Endodermal cell (in vitro differentiated cells): ENCODE measurements around the gene CCDC30. TPM values are rescaled to one million over a fixed set of nuclear protein-coding genes. Genes with fewer than 3 reads are reported as not detected.

ENCODE experiments used
- DNase-seq: peaks from one replicate; pipeline ENCODE4 v3.0.0-alpha.2; 2017
- H3K27ac ChIP-seq: 2 replicates; pipeline ENCODE4 v1.5.1; 2013; ENCODE audit warnings: mild to moderate bottlenecking, low read depth, low read length, moderate library complexity
- H3K27me3 ChIP-seq: 2 replicates; pipeline ENCODE4 v1.6.1; 2013; ENCODE audit warnings: mild to moderate bottlenecking, low read length, moderate library complexity; ENCODE audit not compliant: insufficient read depth, control insufficient read depth, poor library complexity, severe bottlenecking
- H3K36me3 ChIP-seq: 2 replicates; pipeline ENCODE4 v1.7.0; 2013; ENCODE audit warnings: mild to moderate bottlenecking, low read length, moderate library complexity; ENCODE audit not compliant: control insufficient read depth, insufficient read depth
- H3K4me1 ChIP-seq: one replicate; pipeline ENCODE4 v1.7.0; 2013; ENCODE audit warnings: low read length; ENCODE audit not compliant: control insufficient read depth, insufficient read depth
- H3K4me3 ChIP-seq: 2 replicates; pipeline ENCODE4 v1.5.1; 2013; ENCODE audit warnings: mild to moderate bottlenecking, low read length, moderate library complexity
- H3K9ac ChIP-seq: 2 replicates; pipeline ENCODE4 v1.6.1; 2013; ENCODE audit warnings: mild to moderate bottlenecking, low read length, moderate library complexity; ENCODE audit not compliant: poor library complexity, severe bottlenecking; ENCODE audit errors: extremely low read depth
- H3K9me3 ChIP-seq: 2 replicates; pipeline ENCODE4 v1.6.1; 2013; ENCODE audit warnings: mild to moderate bottlenecking, low read length, moderate library complexity; ENCODE audit not compliant: control insufficient read depth
- H3K27ac Mint-ChIP-seq: 2 replicates; pipeline ENCODE4 v1.8.0; 2020; ENCODE audit warnings: mixed read lengths
- H3K27me3 Mint-ChIP-seq: 2 replicates; pipeline ENCODE4 v1.8.0; 2021; ENCODE audit warnings: mild to moderate bottlenecking, mixed read lengths; ENCODE audit not compliant: insufficient read depth
- H3K36me3 Mint-ChIP-seq: 2 replicates; pipeline ENCODE4 v1.8.0; 2020; ENCODE audit warnings: low read depth, mixed read lengths
- H3K4me1 Mint-ChIP-seq: 2 replicates; pipeline ENCODE4 v1.8.0; 2020; ENCODE audit warnings: mixed read lengths
- H3K4me3 Mint-ChIP-seq: 2 replicates; pipeline ENCODE4 v1.8.0; 2020; ENCODE audit warnings: mild to moderate bottlenecking, moderate library complexity, mixed read lengths
- H3K9me3 Mint-ChIP-seq: 2 replicates; pipeline ENCODE4 v1.8.0; 2020; ENCODE audit warnings: mild to moderate bottlenecking, mixed read lengths
- WGBS, 2 experiments: methylation state at CpG; one replicate each; pipeline versions ENCODE4 v1.1.5 to v1.1.7; 2013; ENCODE audit warnings: missing lambda C conversion rate in 2 of 2, mixed read lengths in 1 of 2; ENCODE audit not compliant: insufficient coverage in 1 of 2, insufficient read length in 1 of 2; 5-methylcytosine and 5-hydroxymethylcytosine counted together
- total RNA-seq, 2 donors: library from RNA; stranded (reverse); fragmentation: NEBNext Ultra II Directional in 1 of 2; extraction: Animal tissue kit (Norgen Biotek cat#: 25700) in 1 of 2; gene quantifications; 2 replicates in 1 of 2; 3 replicates in 1 of 2; pipeline ENCODE4 v1.2.1, GENCODE V29; 2021
- TF ChIP-seq, protein P1 (sequence below): fragments of 200-600 bp; sonication (generic); conservative IDR thresholded peaks from 2 replicates; pipeline ENCODE4 v1.5.0; 2021; ENCODE audit warnings: antibody characterized with exemption, mild to moderate bottlenecking

CCDC30 gene
- total RNA-seq, 2 donors from 2014 or later = 4.8 to 6.4 TPM

DNA sequence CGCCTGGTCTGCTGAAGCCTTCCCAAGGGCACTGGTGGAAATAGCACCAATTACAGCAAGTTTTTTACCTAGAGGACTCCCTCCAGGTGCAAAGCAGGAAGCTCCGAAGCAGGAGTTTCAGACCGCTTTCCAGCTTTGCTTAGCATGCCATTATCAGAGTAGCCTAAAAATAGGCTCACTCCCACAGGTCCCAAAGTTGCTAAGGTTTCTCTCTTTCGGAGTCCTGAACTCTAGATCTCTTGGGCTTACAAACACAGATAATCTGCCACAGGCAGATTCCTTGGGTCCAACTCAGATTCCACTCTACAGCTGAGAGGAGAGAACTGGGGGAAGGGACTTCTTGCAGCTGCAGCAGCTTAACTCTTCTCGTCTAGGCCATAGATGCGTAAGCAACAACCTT lies 29.7 kb upstream of the CCDC30 start:
- Mint-ChIP-seq H3K36me3 (no peaks in the 10 kb centered on the region), H3K4me3 (no peak overlapping the region), H3K27ac (no peak overlapping the region), H3K4me1 (peaks cover 12% of the 10 kb centered on the region), H3K27me3 (no peaks in the 10 kb centered on the region), H3K9me3 (no peaks in the 10 kb centered on the region)
- no peaks in the 10 kb centered on the region for H3K36me3 ChIP-seq
- H3K9me3 ChIP-seq = no peaks in the 10 kb centered on the region
- H3K4me1 ChIP-seq = peaks cover 4% of the 10 kb centered on the region
- TF ChIP-seq, protein P1, sequence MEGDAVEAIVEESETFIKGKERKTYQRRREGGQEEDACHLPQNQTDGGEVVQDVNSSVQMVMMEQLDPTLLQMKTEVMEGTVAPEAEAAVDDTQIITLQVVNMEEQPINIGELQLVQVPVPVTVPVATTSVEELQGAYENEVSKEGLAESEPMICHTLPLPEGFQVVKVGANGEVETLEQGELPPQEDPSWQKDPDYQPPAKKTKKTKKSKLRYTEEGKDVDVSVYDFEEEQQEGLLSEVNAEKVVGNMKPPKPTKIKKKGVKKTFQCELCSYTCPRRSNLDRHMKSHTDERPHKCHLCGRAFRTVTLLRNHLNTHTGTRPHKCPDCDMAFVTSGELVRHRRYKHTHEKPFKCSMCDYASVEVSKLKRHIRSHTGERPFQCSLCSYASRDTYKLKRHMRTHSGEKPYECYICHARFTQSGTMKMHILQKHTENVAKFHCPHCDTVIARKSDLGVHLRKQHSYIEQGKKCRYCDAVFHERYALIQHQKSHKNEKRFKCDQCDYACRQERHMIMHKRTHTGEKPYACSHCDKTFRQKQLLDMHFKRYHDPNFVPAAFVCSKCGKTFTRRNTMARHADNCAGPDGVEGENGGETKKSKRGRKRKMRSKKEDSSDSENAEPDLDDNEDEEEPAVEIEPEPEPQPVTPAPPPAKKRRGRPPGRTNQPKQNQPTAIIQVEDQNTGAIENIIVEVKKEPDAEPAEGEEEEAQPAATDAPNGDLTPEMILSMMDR = no peak
- no peak overlapping the region for H3K27ac ChIP-seq
- no peak overlapping the region for H3K4me3 ChIP-seq
- no peak for DNase-seq
- no peaks in the 10 kb centered on the region for H3K27me3 ChIP-seq
- 89 to 93% methylated on average over 5 to 6 of the region's 6 CpGs for WGBS, 2 experiments
- no peak overlapping the region for H3K9ac ChIP-seq

DNA sequence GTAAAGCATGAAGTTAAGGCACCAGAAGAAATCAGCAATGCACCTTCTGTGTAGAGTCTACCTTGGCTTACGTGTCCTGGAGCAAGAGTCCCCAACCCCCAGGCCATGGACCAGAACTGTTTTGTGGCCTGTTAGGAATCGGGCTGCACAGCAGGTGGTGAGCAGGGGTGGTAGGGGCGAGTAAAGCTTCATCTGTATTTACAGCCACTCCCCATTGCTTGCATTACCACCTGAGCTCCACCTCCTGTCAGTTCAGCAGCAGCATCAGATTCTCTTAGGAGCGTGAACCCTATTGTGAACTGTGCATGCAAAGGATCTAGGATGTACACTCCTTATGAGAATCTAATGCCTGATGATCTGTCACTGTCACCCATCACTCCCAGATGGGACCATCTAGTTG lies 28.7 kb upstream of the CCDC30 start:
- DNase-seq = no peak
- Mint-ChIP-seq H3K36me3 (no peaks in the 10 kb centered on the region), H3K9me3 (no peaks in the 10 kb centered on the region), H3K27ac (no peak overlapping the region), H3K4me3 (no peak overlapping the region), H3K27me3 (no peaks in the 10 kb centered on the region), H3K4me1 (peaks cover 12% of the 10 kb centered on the region)
- TF ChIP-seq, protein P1 = no peak
- Histone ChIP-seq H3K9me3 (no peaks in the 10 kb centered on the region), H3K4me3 (no peak overlapping the region), H3K9ac (no peak overlapping the region), H3K27me3 (no peaks in the 10 kb centered on the region), H3K27ac (no peak overlapping the region), H3K4me1 (peaks cover 4% of the 10 kb centered on the region), H3K36me3 (no peaks in the 10 kb centered on the region)
- 60 to 86% methylated on average over 1 to 4 of the region's 4 CpGs for WGBS, 2 experiments

DNA sequence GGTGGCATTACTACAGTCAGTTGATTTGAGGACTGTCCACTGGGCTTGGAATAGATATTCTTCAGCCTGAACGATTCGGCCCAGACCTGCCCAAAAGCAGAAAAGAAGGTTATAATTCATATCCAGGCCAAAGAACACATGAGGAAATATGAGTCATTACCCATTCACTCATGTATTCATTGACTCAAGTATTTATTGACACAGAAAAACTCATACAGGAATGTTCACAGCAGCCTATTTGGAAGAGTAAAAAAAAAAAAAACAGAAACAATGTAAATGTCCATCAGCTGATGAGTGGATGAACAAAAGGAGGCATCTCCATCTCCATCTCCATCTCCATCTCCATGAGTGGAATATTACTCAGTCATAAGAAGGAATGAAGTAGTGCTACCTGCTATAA lies 23.1 kb upstream of the CCDC30 start:
- no peaks in the 10 kb centered on the region for H3K4me1 ChIP-seq
- no peaks in the 10 kb centered on the region for H3K27me3 ChIP-seq
- no peaks in the 10 kb centered on the region for H3K36me3 ChIP-seq
- H3K27ac Mint-ChIP-seq = no peak overlapping the region
- DNase-seq = no peak
- no peaks in the 10 kb centered on the region for H3K36me3 Mint-ChIP-seq
- no peak overlapping the region for H3K9ac ChIP-seq
- no peak overlapping the region for H3K4me3 ChIP-seq
- H3K4me3 Mint-ChIP-seq = no peak overlapping the region
- H3K9me3 ChIP-seq = no peaks in the 10 kb centered on the region
- no peak overlapping the region for H3K27ac ChIP-seq
- TF ChIP-seq, protein P1 = no peak
- no peaks in the 10 kb centered on the region for H3K27me3 Mint-ChIP-seq
- no peaks in the 10 kb centered on the region for H3K4me1 Mint-ChIP-seq
- WGBS, 2 experiments = 82 to 90% methylated on average over 2 of the region's 2 CpGs
- H3K9me3 Mint-ChIP-seq = no peaks in the 10 kb centered on the region
